HepG2 (cell line): ENCODE measurements around the gene KRTAP5-1. TPM values are rescaled to one million over a fixed set of nuclear protein-coding genes. Genes with fewer than 3 reads are reported as not detected.

Experiments used
- ATAC-seq: fragments of 200-7000 bp; cut with Tn5 transposase; 3 replicates; pipeline ENCODE4 v1.9.1; 2020; ENCODE audit warnings: mild to moderate bottlenecking, moderate library complexity
- BruUV-seq: library from RNA; stranded (reverse); fragments of 400-500 nt; replicated peaks from 2 replicates; lab custom pipeline; 2021; lab: Mats Ljungman, UMichigan
- CTCF ChIA-PET: fragments of 300-600 bp; formaldehyde crosslinking; extraction: SDS; loops from one replicate; lab custom pipeline; 2021; ENCODE audit warnings: low total read pairs, inconsistent platforms, low intra/inter-chr PET ratio; lab: Yijun Ruan, JAX
- POLR2A ChIA-PET: fragments of 350-600 bp; sonication (Branson Sonifier 250); formaldehyde crosslinking; loops from one replicate; lab custom pipeline; 2020; ENCODE audit warnings: antibody characterized with exemption, inconsistent platforms; lab: Yijun Ruan, JAX
- DNase-seq: peaks from one replicate; pipeline ENCODE4 v3.0.0-alpha.2; 2015; ENCODE audit warnings: low spot score
- FAIRE-seq: peaks from 3 replicates; lab custom pipeline; 2011; peaks lifted over from hg19 to GRCh38; lab: Jason Lieb, UNC
- H2AFZ ChIP-seq: one replicate; pipeline ENCODE4 v1.6.1; 2011; ENCODE audit warnings: low read length, inconsistent platforms
- H3K27ac ChIP-seq: fragments of 300-600 bp; 3 replicates; pipeline ENCODE4 v1.8.0; 2011; ENCODE audit warnings: mixed run types, mild to moderate bottlenecking, mixed read lengths, low read length, inconsistent platforms; ENCODE audit not compliant: insufficient read depth; ENCODE audit errors: extremely low read length
- H3K27me3 ChIP-seq, 2 experiments: fragments of 200-600 bp in 1 of 2; 2 replicates in 1 of 2; 3 replicates in 1 of 2; pipeline versions ENCODE4 v1.6.0 to v1.8.0; 2011; ENCODE audit warnings: low read length in 2 of 2, mild to moderate bottlenecking in 2 of 2, moderate library complexity in 2 of 2, inconsistent platforms in 1 of 2; ENCODE audit not compliant: insufficient read depth in 2 of 2, control insufficient read depth in 1 of 2
- H3K36me3 ChIP-seq, 2 experiments: fragments of 200-600 bp in 1 of 2; replicated peaks in 1 of 2; 2 replicates in 1 of 2; 3 replicates in 1 of 2; pipeline versions ENCODE4 v1.5.1 to v1.8.0; 2011; ENCODE audit warnings: low read length in 2 of 2, inconsistent platforms in 1 of 2; ENCODE audit not compliant: insufficient read depth in 2 of 2, control insufficient read depth in 1 of 2
- H3K4me1 ChIP-seq: 2 replicates; pipeline ENCODE4 v1.5.1; 2012; ENCODE audit warnings: low read length, inconsistent platforms; ENCODE audit not compliant: insufficient read depth
- H3K4me2 ChIP-seq: 2 replicates; pipeline ENCODE4 v1.6.0; 2011; ENCODE audit warnings: low read depth, low read length, inconsistent platforms
- H3K4me3 ChIP-seq, 3 experiments: fragments of 200-600 bp in 1 of 3; sonication (generic), shearing (Covaris generic) in 1 of 3; replicated peaks in 1 of 3; 2 replicates each; pipeline ENCODE4 v1.5.1; 2011 to 2016; ENCODE audit warnings: low read length in 3 of 3, inconsistent platforms in 2 of 3, low read depth in 2 of 3, mild to moderate bottlenecking in 2 of 3, control low read depth in 1 of 3, mixed read lengths in 1 of 3; ENCODE audit not compliant: insufficient read depth in 1 of 3
- H3K79me2 ChIP-seq: one replicate; pipeline ENCODE4 v1.6.1; 2011; ENCODE audit warnings: low read length, inconsistent platforms; ENCODE audit not compliant: insufficient read depth
- H3K9ac ChIP-seq: 2 replicates; pipeline ENCODE4 v1.6.0; 2011; ENCODE audit warnings: mild to moderate bottlenecking, low read depth, low read length, inconsistent platforms; ENCODE audit not compliant: insufficient read depth
- H3K9me3 ChIP-seq: 2 replicates; pipeline ENCODE4 v1.5.1; 2012; ENCODE audit warnings: mild to moderate bottlenecking, low read length
- H4K20me1 ChIP-seq: 2 replicates; pipeline ENCODE4 v1.6.0; 2011; ENCODE audit warnings: inconsistent platforms, mild to moderate bottlenecking, low read length, moderate library complexity; ENCODE audit not compliant: insufficient read depth
- ETV6 ChIP-seq: sonication (generic); formaldehyde crosslinking; conservative IDR thresholded peaks from 2 replicates; pipeline ENCODE4 v1.4.0; 2020; ENCODE audit warnings: missing genetic modification reagents
- FOXK1 ChIP-seq: sonication (generic); formaldehyde crosslinking; IDR thresholded peaks from 2 replicates; pipeline ENCODE4 v1.4.0; 2020; ENCODE audit warnings: low read depth, missing genetic modification reagents, borderline replicate concordance
- HNRNPH1 ChIP-seq: fragments of 200-400 bp; formaldehyde crosslinking; optimal IDR thresholded peaks from 2 replicates; pipeline ENCODE3; 2017; ENCODE audit warnings: mild to moderate bottlenecking, low read depth, low read length
- MYNN ChIP-seq: sonication (generic); formaldehyde crosslinking; IDR thresholded peaks from 2 replicates; pipeline ENCODE4 v1.4.0; 2020; ENCODE audit warnings: mild to moderate bottlenecking, low read depth, missing genetic modification reagents
- NCOA2 ChIP-seq: sonication (generic); formaldehyde crosslinking; IDR thresholded peaks from 2 replicates; pipeline ENCODE4 v1.8.0; 2022; ENCODE audit warnings: inconsistent platforms
- NFRKB ChIP-seq: fragments of 450-650 bp; IDR thresholded peaks from 2 replicates; pipeline ENCODE4 v1.6.1; 2017
- PAX8 ChIP-seq: sonication (generic); formaldehyde crosslinking; IDR thresholded peaks from 2 replicates; pipeline ENCODE4 v1.8.0; 2022; ENCODE audit warnings: mild to moderate bottlenecking, missing genetic modification reagents, borderline replicate concordance
- SIN3B ChIP-seq: fragments of 150-350 bp; IDR thresholded peaks from 2 replicates; pipeline ENCODE4 v1.6.1; 2014; ENCODE audit warnings: low read length
- STAG1 ChIP-seq: sonication (generic); formaldehyde crosslinking; IDR thresholded peaks from 2 replicates; pipeline ENCODE4 v1.4.0; 2020; ENCODE audit warnings: missing genetic modification reagents
- ZBTB7B ChIP-seq: sonication (generic); formaldehyde crosslinking; IDR thresholded peaks from 2 replicates; pipeline ENCODE4 v1.4.0; 2020; ENCODE audit warnings: missing genetic modification reagents
- ZNF235 ChIP-seq: sonication (generic); formaldehyde crosslinking; IDR thresholded peaks from 2 replicates; pipeline ENCODE4 v1.8.1; 2023; ENCODE audit warnings: mild to moderate bottlenecking, missing genetic modification reagents, borderline replicate concordance
- ZNF605 ChIP-seq: sonication (generic); formaldehyde crosslinking; IDR thresholded peaks from 2 replicates; pipeline ENCODE4 v1.8.0; 2022; ENCODE audit warnings: mild to moderate bottlenecking, missing genetic modification reagents
- ZNF691 ChIP-seq: sonication (generic); formaldehyde crosslinking; IDR thresholded peaks from 2 replicates; pipeline ENCODE4 v1.4.0; 2020; ENCODE audit warnings: missing genetic modification reagents, low read depth, mild to moderate bottlenecking, borderline replicate concordance
- ZNF788 ChIP-seq: sonication (generic); formaldehyde crosslinking; IDR thresholded peaks from 2 replicates; pipeline ENCODE4 v1.5.0; 2020; ENCODE audit warnings: mild to moderate bottlenecking, missing genetic modification reagents, borderline replicate concordance
- ZNF816 ChIP-seq: sonication (generic); formaldehyde crosslinking; IDR thresholded peaks from 2 replicates; pipeline ENCODE4 v1.8.0; 2022; ENCODE audit warnings: missing genetic modification reagents, mild to moderate bottlenecking, borderline replicate concordance
- WGBS: methylation state at CpG from one replicate; pipeline ENCODE4 v1.1.6; 2017; ENCODE audit warnings: low lambda C conversion rate; 5-methylcytosine and 5-hydroxymethylcytosine counted together
- in situ Hi-C: cut with HindIII; loops from 2 replicates; pipeline ENCODE4 v1.10.0; 2017; ENCODE audit warnings: low pct_unique_long_range_greater_than_20kb; ENCODE audit not compliant: extremely low pct_ligation_motif_present
- intact Hi-C: fragments of 100-400 bp; cut with micrococcal nuclease; formaldehyde crosslinking; loops from one replicate; pipeline ENCODE4 v1.10.0; 2022; ENCODE audit not compliant: unreplicated experiment
- polyA plus RNA-seq, 8 experiments: library from polyadenylated mRNA; depleted of rRNA in 3 of 8; stranded (reverse) in 7 of 8; unstranded in 1 of 8; fragments of >200 nt; fragmentation: Illumina TruSeq in 4 of 8; extraction: Trizol in 4 of 8; gene quantifications; 2 replicates each; pipeline versions ENCODE4 v1.2.1 to v1.2.3, GENCODE V29; 2011 to 2016; ENCODE audit warnings: low read depth in 4 of 8, missing spikeins in 1 of 8, mixed read lengths in 1 of 8; ENCODE audit not compliant: insufficient read depth in 1 of 8
- total RNA-seq, 5 experiments: library from RNA; depleted of rRNA; stranded (reverse); fragments of >200 nt; fragmentation: Illumina TruSeq; extraction: Trizol; gene quantifications; 2 replicates each; pipeline ENCODE4 v1.2.3, GENCODE V29; 2016; ENCODE audit warnings: low read depth in 1 of 5
- TF ChIP-seq, protein P1 (sequence below): sonication (generic); formaldehyde crosslinking; IDR thresholded peaks from 2 replicates; pipeline ENCODE4 v1.4.0; 2020; ENCODE audit warnings: mild to moderate bottlenecking, missing genetic modification reagents
- TF ChIP-seq, protein P2 (sequence below): sonication (generic); formaldehyde crosslinking; IDR thresholded peaks from 2 replicates; pipeline ENCODE4 v1.5.1; 2020; ENCODE audit warnings: mild to moderate bottlenecking, moderate library complexity, missing genetic modification reagents
- TF ChIP-seq, protein P3 (sequence below): sonication (generic); formaldehyde crosslinking; IDR thresholded peaks from 2 replicates; pipeline ENCODE4 v1.8.0; 2023; ENCODE audit warnings: mild to moderate bottlenecking, missing genetic modification reagents

The KRTAP5-1 gene
- total and polyA plus RNA-seq, 2 of the 13 experiments (the other 11 are each of a cell fraction or from before 2014, with no cell fraction given) = not detected

- Histone ChIP-seq H3K4me1 (peaks cover 11% of the 10 kb centered on the region), H4K20me1 (no peaks in the 10 kb centered on the region), H3K4me3 (no peak overlapping the region), H3K36me3 (no peaks in the 10 kb centered on the region), H3K27ac (no peak overlapping the region), H3K79me2 (no peaks in the 10 kb centered on the region), H3K4me2 (no peak overlapping the region), H3K27me3 (peaks cover 0 to 24% of the 10 kb centered on the region in 2 experiments; a peak in 3 of 5 replicates), H3K9ac (no peak overlapping the region), H2AFZ (no peak overlapping the region), H3K9me3 (no peaks in the 10 kb centered on the region)
- in situ Hi-C loops = no loop called here
- ChIA-PET CTCF (interaction anchor here (2.8 kb wide), 1 partner anchor 31 kb away, joined by 13 read pairs; no protein-coding TSS in a partner anchor), POLR2A (no interaction called here)
- WGBS = 37% methylated on average over 9 of the region's 10 CpGs
- no peak for FAIRE-seq
- intact Hi-C loops = no loop called here
- ATAC-seq = no peak
- no peak for DNase-seq
- no TSS peak for BruUV-seq
- TF ChIP-seq HNRNPH1 (no peak), ZNF691 (CRISPR knock-in tag) (no peak), SIN3B (no peak), ZNF235 (no peak), ZNF605 (CRISPR knock-in tag) (no peak), ZNF788 (CRISPR knock-in tag) (no peak), STAG1 (CRISPR knock-in tag) (no peak), NFRKB (no peak), MYNN (CRISPR knock-in tag) (no peak), NCOA2 (no peak), ZBTB7B (no peak), FOXK1 (CRISPR knock-in tag) (no peak), ETV6 (CRISPR knock-in tag) (no peak), PAX8 (CRISPR knock-in tag) (no peak), ZNF816 (CRISPR knock-in tag) (no peak)
- TF ChIP-seq, protein P1, sequence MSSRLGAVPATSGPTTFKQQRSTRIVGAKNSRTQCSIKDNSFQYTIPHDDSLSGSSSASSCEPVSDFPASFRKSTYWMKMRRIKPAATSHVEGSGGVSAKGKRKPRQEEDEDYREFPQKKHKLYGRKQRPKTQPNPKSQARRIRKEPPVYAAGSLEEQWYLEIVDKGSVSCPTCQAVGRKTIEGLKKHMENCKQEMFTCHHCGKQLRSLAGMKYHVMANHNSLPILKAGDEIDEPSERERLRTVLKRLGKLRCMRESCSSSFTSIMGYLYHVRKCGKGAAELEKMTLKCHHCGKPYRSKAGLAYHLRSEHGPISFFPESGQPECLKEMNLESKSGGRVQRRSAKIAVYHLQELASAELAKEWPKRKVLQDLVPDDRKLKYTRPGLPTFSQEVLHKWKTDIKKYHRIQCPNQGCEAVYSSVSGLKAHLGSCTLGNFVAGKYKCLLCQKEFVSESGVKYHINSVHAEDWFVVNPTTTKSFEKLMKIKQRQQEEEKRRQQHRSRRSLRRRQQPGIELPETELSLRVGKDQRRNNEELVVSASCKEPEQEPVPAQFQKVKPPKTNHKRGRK (CRISPR knock-in tag) = no peak
- TF ChIP-seq, protein P2, sequence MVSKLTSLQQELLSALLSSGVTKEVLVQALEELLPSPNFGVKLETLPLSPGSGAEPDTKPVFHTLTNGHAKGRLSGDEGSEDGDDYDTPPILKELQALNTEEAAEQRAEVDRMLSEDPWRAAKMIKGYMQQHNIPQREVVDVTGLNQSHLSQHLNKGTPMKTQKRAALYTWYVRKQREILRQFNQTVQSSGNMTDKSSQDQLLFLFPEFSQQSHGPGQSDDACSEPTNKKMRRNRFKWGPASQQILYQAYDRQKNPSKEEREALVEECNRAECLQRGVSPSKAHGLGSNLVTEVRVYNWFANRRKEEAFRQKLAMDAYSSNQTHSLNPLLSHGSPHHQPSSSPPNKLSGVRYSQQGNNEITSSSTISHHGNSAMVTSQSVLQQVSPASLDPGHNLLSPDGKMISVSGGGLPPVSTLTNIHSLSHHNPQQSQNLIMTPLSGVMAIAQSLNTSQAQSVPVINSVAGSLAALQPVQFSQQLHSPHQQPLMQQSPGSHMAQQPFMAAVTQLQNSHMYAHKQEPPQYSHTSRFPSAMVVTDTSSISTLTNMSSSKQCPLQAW (CRISPR knock-in tag) = no peak
- TF ChIP-seq, protein P3, sequence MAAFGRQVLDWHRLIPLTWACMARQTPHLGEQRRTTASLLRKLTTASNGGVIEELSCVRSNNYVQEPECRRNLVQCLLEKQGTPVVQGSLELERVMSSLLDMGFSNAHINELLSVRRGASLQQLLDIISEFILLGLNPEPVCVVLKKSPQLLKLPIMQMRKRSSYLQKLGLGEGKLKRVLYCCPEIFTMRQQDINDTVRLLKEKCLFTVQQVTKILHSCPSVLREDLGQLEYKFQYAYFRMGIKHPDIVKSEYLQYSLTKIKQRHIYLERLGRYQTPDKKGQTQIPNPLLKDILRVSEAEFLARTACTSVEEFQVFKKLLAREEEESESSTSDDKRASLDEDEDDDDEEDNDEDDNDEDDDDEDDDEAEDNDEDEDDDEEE = no peak
These were observed 12.4 kb upstream of the KRTAP5-1 start for GRCh38 chr11:1597331-1597993.
